AG04450 (cell line): ENCODE results near the gene SIGLEC10. TPM values are rescaled to one million over a fixed set of nuclear protein-coding genes. Genes with fewer than 3 reads are reported as not detected.
"Not testable (repeated sequence)": the region's sequence is repeated elsewhere in the genome, so short reads cannot be mapped to it uniquely, and the experiment has no call there.

Experiments
- CTCF ChIA-PET: fragments of 300-600, 350-600 bp; formaldehyde crosslinking; extraction: SDS; loops from one replicate; lab custom pipeline; 2022; ENCODE audit warnings: antibody characterized with exemption, inconsistent platforms; lab: Charles Lee
- POLR2A ChIA-PET: fragments of 350-600 bp; formaldehyde crosslinking; extraction: SDS; loops from one replicate; lab custom pipeline; 2021; ENCODE audit warnings: antibody characterized with exemption, inconsistent platforms; lab: Yijun Ruan, JAX
- DNase-seq: peaks from one replicate; pipeline ENCODE4 v3.0.0-alpha.2; 2011; ENCODE audit warnings: low read depth, low spot score
- H3K27ac ChIP-seq: one replicate; pipeline ENCODE4 v1.5.1; 2012; ENCODE audit warnings: low read depth, low read length, control low read depth
- H3K27me3 ChIP-seq: one replicate; pipeline ENCODE4 v1.6.0; 2012; ENCODE audit warnings: low read length; ENCODE audit not compliant: control insufficient read depth, insufficient read depth
- H3K4me3 ChIP-seq: 2 replicates; pipeline ENCODE4 v1.5.1; 2011; ENCODE audit warnings: mild to moderate bottlenecking, low read depth, low read length, control low read depth
- H3K9me3 ChIP-seq: 2 replicates; pipeline ENCODE4 v1.5.1; 2012; ENCODE audit warnings: low read length; ENCODE audit not compliant: control insufficient read depth, insufficient read depth
- CTCF ChIP-seq: IDR thresholded peaks from 2 replicates; pipeline ENCODE4 v1.5.1; 2011; ENCODE audit warnings: low read depth, low read length, control low read depth, inconsistent platforms
- polyA minus RNA-seq: library from RNA; depleted of rRNA, polyadenylated mRNA; stranded (reverse); fragments of >200 nt; gene quantifications from 2 replicates; pipeline ENCODE4 v1.2.3, GENCODE V29; 2011; rRNA and poly(A)+ RNA removed
- polyA plus RNA-seq: library from polyadenylated mRNA; depleted of rRNA; stranded (reverse); fragments of >200 nt; gene quantifications from 2 replicates; pipeline ENCODE4 v1.2.3, GENCODE V29; 2011; rRNA removed

SIGLEC10 gene
- polyA plus RNA-seq (not detected in 2 replicates), polyA minus RNA-seq (not detected in 2 replicates)

- TF ChIP-seq CTCF: no peak
- H3K9me3 ChIP-seq: no peaks in the 10 kb centered on the region; the same call in 1 of the 2 replicates
- DNase-seq: no peak
- no peak within 1 kb of the TSS for H3K4me3 ChIP-seq
- no peak within 1 kb of the TSS for H3K27ac ChIP-seq
- ChIA-PET CTCF (interaction anchor here (1.5 to 1.6 kb wide), 2 partner anchors 9 to 244 kb away, joined by 3 to 8 read pairs; no protein-coding TSS in a partner anchor), POLR2A (no interaction called here)
- H3K27me3 ChIP-seq: no peaks in the 10 kb centered on the region
Measured at GRCh38 chr19:51417107-51417809, at the start of gene SIGLEC10. SIGLEC10 (minus strand) TSS chr19:51417642; CDS start chr19:51417581, 61 bp downstream.

GRCh38 chr19:51466723-51467122, 49.3 kb upstream of the SIGLEC10 start:
- Histone ChIP-seq H3K4me3 (no peak overlapping the region), H3K27me3 (no peaks in the 10 kb centered on the region), H3K27ac (no peak overlapping the region), H3K9me3 (peaks cover 4% of the 10 kb centered on the region; the same call in 1 of the 2 replicates)
- ChIA-PET CTCF (no interaction called here), POLR2A (no interaction called here)
- DNase-seq: no peak
- no peak for TF ChIP-seq CTCF

GRCh38 chr19:51463976-51464581, 46.6 kb upstream of the SIGLEC10 start:
- H3K9me3 ChIP-seq, H3K27ac ChIP-seq, CTCF ChIA-PET, H3K27me3 ChIP-seq, POLR2A ChIA-PET, DNase-seq, H3K4me3 ChIP-seq: not testable (repeated sequence)

GRCh38 chr19:51462681-51463080, 45.2 kb upstream of the SIGLEC10 start:
- Histone ChIP-seq H3K4me3 (no peak overlapping the region), H3K27ac (no peak overlapping the region), H3K9me3 (peaks cover 11% of the 10 kb centered on the region), H3K27me3 (no peaks in the 10 kb centered on the region)
- DNase-seq: no peak
- CTCF ChIA-PET: interaction anchor here (1.8 kb wide), 1 partner anchor 10 kb away, joined by 6 read pairs; no protein-coding TSS in a partner anchor
- POLR2A ChIA-PET: no interaction called here
- TF ChIP-seq CTCF: no peak

GRCh38 chr19:51462276-51462675, 44.8 kb upstream of the SIGLEC10 start:
- DNase-seq: no peak
- Histone ChIP-seq H3K27ac (no peak overlapping the region), H3K9me3 (peaks cover 15% of the 10 kb centered on the region), H3K4me3 (no peak overlapping the region), H3K27me3 (no peaks in the 10 kb centered on the region)
- CTCF ChIA-PET: interaction anchor here (1.8 kb wide), 1 partner anchor 10 kb away, joined by 6 read pairs; no protein-coding TSS in a partner anchor
- POLR2A ChIA-PET: no interaction called here
- TF ChIP-seq CTCF: no peak
